HG03039 (cell line): ENCODE results near the gene SIDT1.
A peak's percentile ranks its signal among the peaks of the same experiment; 100 is the strongest.

Source experiments
- ATAC-seq: cut with Tn5 transposase; IDR thresholded peaks from one replicate; pipeline ENCODE4 v1.9.1; 2021; ENCODE audit warnings: mild to moderate bottlenecking, moderate library complexity; ENCODE audit not compliant: unreplicated experiment

Gene SIDT1

GRCh38 chr3:113531826-113532697 is at the start of gene SIDT1:
Gene SIDT1 (plus strand): TSS chr3:113532555. CDS start chr3:113533022, 467 bp downstream.
- ATAC-seq: peak; percentile 68

DNA sequence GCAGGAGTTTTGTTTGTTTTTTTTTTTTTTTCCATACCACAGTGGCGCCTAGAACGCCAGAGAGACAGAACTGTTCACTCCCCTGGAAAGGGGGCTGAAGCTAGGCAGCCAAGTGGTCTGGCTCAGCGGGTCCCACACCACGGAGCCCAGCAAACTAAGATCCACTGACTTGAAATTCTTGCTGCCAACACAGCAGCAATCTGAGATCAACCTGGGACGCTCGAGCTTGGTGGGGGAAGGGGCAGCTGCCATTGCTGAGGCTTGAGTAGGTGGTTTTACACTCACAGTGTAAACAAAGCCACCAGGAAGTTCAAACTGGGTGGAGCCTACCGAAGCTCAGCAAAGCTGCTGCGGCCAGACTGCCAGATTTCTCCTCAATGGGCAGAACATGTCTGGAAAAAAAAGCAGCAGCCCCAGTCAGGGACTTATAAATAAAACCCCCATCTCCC is 47.2 kb upstream of the SIDT1 start:
- no peak for ATAC-seq

GRCh38 chr3:113495035-113495434 is 37.3 kb upstream of the SIDT1 start:
- ATAC-seq: no peak

DNA sequence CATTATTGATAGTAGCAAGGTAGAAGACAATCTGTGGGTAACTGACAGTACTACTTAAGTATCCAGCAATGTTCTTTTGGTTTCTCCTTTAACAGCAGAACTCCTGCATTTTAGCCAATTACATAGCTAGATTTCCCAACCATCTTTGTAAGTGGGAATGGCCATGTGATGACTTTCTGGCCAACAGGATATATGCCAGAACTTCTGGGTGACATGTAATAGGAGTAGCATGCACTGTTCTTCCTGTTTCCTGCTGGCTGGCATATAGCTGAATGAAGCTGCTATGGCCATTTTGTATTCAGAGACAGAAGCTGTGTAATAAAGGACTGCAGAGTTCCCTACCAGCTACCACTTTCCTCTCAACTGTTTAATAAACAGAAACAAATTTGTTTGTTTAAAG is 35.4 kb upstream of the SIDT1 start:
- no peak for ATAC-seq

DNA sequence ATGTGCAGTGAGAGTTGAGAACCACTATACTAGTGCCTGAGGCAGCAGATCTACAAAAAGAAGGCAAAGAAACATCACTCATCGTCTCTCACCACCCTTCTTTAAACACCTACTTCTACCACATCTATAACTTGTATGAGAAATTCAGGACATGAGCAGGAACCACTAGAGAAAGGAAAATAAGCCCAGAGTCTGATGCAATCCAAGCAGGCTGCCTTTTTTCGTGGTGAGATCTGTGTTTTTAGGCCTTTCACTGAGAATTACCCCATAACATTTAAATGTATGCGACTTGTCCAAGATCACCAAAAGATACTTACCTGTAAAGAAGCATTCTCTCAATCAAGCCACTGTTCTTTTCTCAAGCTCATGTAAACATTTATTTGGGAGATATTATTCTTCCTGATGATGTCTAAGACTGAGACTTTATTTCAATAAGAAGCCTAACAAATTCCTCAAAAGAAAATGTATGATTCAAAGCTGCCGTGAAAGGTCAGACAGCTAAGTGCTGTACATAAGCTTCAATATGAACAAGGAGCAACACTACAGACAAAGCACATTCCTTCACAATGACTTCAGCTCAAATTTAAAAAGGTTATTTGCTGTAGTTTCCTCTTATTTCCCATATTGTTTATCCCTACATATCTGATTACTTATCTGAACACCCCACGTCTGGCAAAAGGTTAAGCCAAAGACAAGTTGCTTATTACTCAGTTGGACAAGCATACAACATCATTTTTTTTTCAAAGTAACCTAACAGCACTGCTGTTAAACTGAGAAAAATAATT is 33.9 kb upstream of the SIDT1 start:
- ATAC-seq: no peak

DNA sequence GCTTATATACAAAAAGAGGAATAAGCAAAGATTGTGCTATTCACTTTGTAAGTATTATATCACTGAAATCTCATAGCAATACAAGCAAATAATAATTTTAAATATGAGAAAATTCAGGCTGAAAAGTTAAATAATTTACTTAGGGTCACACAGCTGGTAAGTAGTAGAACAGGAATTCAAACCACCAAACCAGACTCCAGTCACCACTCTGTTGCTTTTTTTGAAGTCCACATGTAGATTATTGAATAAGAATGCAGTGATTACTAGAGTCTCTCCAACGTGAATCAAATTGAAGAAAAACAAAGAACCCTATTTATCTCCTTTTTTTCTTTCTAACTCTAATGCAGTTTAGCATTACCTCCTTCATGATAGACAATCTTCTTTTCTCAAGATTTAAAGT is 33.3 kb upstream of the SIDT1 start:
- no peak for ATAC-seq

DNA sequence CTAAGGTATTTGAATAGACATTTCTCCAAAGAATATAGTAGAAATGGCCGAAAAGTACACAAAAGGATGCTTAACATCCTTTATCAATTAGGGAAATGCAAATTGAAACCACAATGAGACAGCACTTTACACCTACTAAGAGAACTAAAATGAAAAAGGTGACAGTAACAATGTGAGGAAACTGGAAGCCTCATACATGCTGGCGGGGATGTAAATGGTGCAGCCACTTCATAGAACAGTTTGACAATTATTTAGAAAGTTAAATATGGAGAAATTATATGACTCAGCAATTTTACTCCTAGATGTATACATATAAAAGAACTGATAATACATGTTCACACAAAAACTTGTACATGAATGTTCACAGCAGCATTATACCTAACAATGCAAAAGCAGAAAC is 30.8 kb upstream of the SIDT1 start:
- no peak for ATAC-seq

DNA sequence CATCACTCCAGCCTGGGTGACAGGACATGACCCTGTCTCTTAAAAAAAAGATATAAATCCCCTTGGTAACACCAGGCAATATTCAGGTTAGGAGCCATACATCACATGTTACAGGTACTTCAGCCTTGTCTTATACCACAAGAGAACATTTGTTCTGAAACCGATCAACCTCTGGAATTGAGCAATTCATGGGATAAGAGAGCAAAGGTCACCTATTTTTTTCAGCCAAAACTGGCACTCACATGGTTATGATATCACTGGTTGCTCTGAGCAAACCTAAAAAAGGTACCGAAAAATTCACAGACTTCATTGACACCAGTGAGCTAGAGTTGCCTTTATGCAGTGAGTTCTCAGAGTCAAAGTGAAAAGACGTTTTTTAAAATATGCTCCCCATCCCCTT is 26.5 kb upstream of the SIDT1 start:
- ATAC-seq: no peak

- no peak for ATAC-seq
These were observed 24.8 kb upstream of the SIDT1 start for GRCh38 chr3:113507501-113508067.

DNA sequence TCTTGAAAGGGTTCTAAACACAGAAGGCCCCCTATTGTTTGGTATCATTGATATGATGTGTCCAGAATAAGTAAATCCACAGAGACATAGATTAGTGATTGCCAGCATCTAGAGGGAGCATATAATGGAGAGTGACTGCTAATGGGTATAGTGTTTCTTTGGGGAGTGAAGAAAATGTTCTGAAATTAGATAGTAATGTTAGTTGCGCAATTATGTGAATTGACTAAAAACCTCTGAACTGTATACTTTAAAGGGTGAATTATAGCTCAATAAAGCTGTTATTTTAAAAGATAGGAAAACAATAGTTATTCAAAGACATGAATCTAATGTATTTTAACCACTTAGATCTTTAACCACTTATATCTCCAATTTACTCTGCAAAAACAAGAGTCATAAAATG is 23.4 kb upstream of the SIDT1 start:
- no peak for ATAC-seq

- ATAC-seq: no peak
These were observed 18.0 kb upstream of the SIDT1 start for GRCh38 chr3:113514265-113514769.

DNA sequence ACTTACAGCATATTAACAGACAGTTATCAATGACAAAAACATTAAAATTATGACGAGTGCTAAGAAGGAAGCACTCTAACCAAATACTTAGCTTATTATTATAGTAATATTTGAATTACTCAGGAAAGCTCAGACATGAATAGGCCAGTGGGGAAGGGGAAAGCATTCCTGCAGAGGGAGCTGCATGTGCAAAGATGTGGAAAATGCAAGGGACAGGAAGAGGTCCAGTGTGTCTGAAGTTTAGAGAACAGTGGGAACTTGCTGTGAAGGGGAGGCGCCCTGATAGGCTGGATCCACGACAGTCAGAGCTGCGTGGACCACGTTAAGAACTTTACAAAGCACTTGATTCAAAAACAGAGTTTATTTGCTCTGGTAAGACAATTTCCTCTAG is 16.2 kb upstream of the SIDT1 start:
- ATAC-seq: no peak

GRCh38 chr3:113521981-113522380 is 10.4 kb upstream of the SIDT1 start:
- ATAC-seq: no peak

GRCh38 chr3:113523241-113523640 is 9.1 kb upstream of the SIDT1 start:
- no peak for ATAC-seq

DNA sequence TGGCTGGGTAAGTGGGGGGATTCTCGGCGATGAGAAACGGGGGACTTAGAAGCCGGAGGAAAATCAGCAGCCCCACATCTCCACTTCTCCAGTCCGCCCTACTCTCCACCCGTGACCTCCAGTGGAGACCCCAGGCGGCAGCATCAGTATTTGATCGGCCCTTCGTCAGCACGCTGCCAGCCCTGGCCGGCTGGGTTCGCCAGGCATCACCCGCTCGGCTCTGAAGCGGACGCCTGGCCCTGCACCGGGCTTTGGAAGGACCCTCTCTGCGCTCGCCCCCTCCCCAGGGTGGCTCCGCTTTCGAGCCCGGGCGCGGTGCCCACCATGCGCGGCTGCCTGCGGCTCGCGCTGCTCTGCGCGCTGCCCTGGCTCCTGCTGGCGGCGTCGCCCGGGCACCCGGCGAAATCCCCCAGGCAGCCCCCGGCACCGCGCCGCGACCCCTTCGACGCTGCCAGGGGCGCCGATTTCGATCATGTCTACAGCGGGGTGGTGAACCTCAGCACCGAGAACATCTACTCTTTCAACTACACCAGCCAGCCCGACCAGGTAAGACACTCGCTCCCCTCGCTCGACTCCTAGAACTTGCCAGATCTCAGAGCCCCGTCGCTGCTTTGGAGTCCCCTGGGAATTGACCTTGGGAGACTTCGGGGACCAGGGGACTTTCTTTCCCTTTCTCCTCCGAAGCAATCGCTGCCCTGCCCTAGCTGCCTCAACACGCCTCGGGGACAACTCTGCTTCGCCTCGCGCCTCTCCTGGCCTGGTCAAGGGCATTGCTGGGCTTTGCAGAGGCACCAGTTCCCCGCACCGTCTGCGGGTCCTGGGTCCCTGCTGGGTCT is 561 bp downstream of the SIDT1 start:
- ATAC-seq: peak; percentile 19

GRCh38 chr3:113533534-113533892 is 1.2 kb downstream of the SIDT1 start:
- ATAC-seq: peak; percentile 12

GRCh38 chr3:113534365-113534764 is 2.0 kb downstream of the SIDT1 start:
- ATAC-seq: no peak

DNA sequence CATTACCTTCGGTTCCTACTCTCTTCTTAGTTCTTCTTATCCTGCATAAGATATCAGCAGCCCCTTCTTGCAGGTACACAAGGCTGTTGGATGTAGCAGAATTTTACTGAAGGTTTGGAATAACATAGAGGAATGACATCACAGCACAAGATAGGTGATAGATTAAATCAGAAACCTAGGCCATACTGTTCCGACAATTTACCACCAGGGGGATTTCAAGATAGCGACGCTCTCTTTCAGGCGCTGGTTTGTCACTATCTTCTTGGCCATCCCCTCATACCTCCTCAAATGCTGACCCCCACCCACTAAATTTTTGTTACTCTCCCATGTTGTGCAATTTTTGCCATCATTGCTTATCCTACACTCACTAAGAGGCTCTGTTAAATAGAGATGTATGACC is 3.5 kb downstream of the SIDT1 start:
- ATAC-seq: no peak

GRCh38 chr3:113536627-113537101 is 4.3 kb downstream of the SIDT1 start:
- no peak for ATAC-seq

DNA sequence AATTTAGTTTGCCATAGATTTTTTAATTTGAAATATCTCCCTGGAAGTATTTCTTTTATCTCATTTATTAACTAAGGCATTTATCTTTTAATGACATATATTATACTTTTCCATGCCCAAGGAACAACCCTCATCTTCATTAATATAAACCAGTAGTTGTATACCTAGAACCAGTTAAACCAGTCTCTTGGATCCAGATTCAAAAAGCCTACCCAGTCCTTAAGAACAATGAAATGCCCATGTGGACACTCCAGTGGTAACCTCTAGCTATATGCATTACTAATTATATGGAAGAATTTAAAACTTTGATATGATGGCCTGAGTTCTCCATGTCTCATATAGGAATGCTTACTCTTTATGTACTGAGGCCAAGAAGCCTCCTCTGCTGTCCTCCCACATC is 4.8 kb downstream of the SIDT1 start:
- ATAC-seq: no peak

- ATAC-seq: no peak
These were observed 9.2 kb downstream of the SIDT1 start for GRCh38 chr3:113541519-113541918.
